ENCODE measurements around the gene TRIM24.

GRCh38 chr7:138510003-138510402 lies 49.9 kb downstream of the TRIM24 start:
- TF ChIP-seq SIN3A (IDR thresholded peaks at IDR 0.05; ENCODE audit: borderline replicate concordance, insufficient read depth, low read depth, low read length) (no peak), CTCF (IDR thresholded peaks at IDR 0.05) (no peak)

All from Panc1 (cell line).